Measurements from ENCODE around the gene FAT1. TPM values are rescaled to one million over a fixed set of nuclear protein-coding genes. Genes with fewer than 3 reads are reported as not detected.

FAT1 gene
- total and polyA plus RNA-seq, 2 donors (not counting 3 experiments of a cell fraction or from before 2014, with no cell fraction given) = 9.2 to 9.8 TPM

DNA sequence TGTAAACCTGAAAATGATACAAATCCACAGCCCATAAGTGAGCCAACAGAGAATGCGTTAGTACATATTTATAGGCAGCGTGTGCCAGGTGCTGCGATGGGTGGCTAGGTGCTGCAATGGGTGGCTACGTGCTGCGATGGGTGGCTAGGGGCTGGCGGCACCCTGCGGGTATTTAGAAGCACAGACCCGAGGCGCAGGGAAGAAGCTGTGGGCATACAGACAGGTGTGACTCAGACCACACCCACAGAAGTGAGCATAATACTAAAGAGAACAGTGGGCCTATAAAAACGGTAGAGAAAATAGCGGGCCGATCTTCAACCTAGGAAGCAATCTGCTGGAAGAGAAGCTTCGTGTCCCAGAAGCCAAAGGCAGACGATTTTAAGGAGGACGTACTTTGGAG is 81.1 kb downstream of the FAT1 start:
- H4K20me1 ChIP-seq (replicated peaks; ENCODE audit: control insufficient read depth, extremely low read depth, insufficient read depth, low read length) = no peaks in the 10 kb centered on the region
- H3K4me1 ChIP-seq (ENCODE audit: control insufficient read depth, extremely low read depth, insufficient read depth, low read length) = no peaks in the 10 kb centered on the region
- no peak overlapping the region for H2AFZ ChIP-seq (ENCODE audit: low read depth, low read length)
- H3K27ac ChIP-seq (ENCODE audit: insufficient read depth, low read depth, low read length) = no peak overlapping the region
- no peaks in the 10 kb centered on the region for H3K9me1 ChIP-seq (replicated peaks; ENCODE audit: control insufficient read depth, extremely low read depth, insufficient read depth, low read length)
- H3K9ac ChIP-seq (replicated peaks; ENCODE audit: extremely low read depth, insufficient read depth, low read length) = no peak overlapping the region
- POLR2A ChIA-PET = no interaction called here
- H3K4me3 ChIP-seq (replicated peaks in 1 of 3; ENCODE audit: insufficient read depth in 1 of 3, low read depth in 1 of 3, low read length in 3 of 3) = no peak overlapping the region
- no peaks in the 10 kb centered on the region for H3K9me3 ChIP-seq (replicated peaks; ENCODE audit: control insufficient read depth, insufficient read depth, low read length)
- intact Hi-C loops (cut with micrococcal nuclease) = no loop called here
- TF ChIP-seq FOS (IDR thresholded peaks at IDR 0.05; ENCODE audit: borderline replicate concordance, insufficient read depth, low read length) = no peak
- no peak for TF ChIP-seq MYC (IDR thresholded peaks at IDR 0.05; ENCODE audit: low read depth, low read length)
- no peak for TF ChIP-seq EZH2 (IDR thresholded peaks at IDR 0.05; ENCODE audit: borderline replicate concordance, low read depth, low read length, severe bottlenecking)
- TF ChIP-seq, protein P1, sequence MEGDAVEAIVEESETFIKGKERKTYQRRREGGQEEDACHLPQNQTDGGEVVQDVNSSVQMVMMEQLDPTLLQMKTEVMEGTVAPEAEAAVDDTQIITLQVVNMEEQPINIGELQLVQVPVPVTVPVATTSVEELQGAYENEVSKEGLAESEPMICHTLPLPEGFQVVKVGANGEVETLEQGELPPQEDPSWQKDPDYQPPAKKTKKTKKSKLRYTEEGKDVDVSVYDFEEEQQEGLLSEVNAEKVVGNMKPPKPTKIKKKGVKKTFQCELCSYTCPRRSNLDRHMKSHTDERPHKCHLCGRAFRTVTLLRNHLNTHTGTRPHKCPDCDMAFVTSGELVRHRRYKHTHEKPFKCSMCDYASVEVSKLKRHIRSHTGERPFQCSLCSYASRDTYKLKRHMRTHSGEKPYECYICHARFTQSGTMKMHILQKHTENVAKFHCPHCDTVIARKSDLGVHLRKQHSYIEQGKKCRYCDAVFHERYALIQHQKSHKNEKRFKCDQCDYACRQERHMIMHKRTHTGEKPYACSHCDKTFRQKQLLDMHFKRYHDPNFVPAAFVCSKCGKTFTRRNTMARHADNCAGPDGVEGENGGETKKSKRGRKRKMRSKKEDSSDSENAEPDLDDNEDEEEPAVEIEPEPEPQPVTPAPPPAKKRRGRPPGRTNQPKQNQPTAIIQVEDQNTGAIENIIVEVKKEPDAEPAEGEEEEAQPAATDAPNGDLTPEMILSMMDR (IDR thresholded peaks at IDR 0.05; ENCODE audit: extremely low read depth in 1 of 2, insufficient read depth in 1 of 2, low read depth in 1 of 2, low read length in 2 of 2) = no peak
- TF ChIP-seq GATA2 (IDR thresholded peaks at IDR 0.05; ENCODE audit: insufficient read depth, insufficient read length, low read depth, low read length) = no peak
- TF ChIP-seq JUN (IDR thresholded peaks at IDR 0.05; ENCODE audit: borderline replicate concordance, insufficient read depth, insufficient read length, low read depth) = no peak
- TF ChIP-seq, protein P2, sequence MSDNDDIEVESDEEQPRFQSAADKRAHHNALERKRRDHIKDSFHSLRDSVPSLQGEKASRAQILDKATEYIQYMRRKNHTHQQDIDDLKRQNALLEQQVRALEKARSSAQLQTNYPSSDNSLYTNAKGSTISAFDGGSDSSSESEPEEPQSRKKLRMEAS (IDR thresholded peaks at IDR 0.05; ENCODE audit: insufficient read depth, insufficient read length) = no peak
- DNase-seq (ENCODE audit: low read depth, low spot score) (no peak), FAIRE-seq (no peak)
- CTCF ChIA-PET = no interaction called here
- no peaks in the 10 kb centered on the region for H3K36me3 ChIP-seq (ENCODE audit: control insufficient read depth in 2 of 2, extremely low read depth in 1 of 2, insufficient read depth in 2 of 2, low read length in 2 of 2)
- dilution Hi-C loops (cut with MboI; ENCODE audit: extremely low pct_ligation_motif_present, low sequenced_read_pairs) = no loop called here
- no peaks in the 10 kb centered on the region for H3K27me3 ChIP-seq (ENCODE audit: control insufficient read depth in 2 of 2, insufficient read depth in 2 of 2, low read length in 2 of 2)
- no TSS peak for BruUV-seq (replicated peaks)
- H3K79me2 ChIP-seq (ENCODE audit: control insufficient read depth, insufficient read depth, low read length) = no peaks in the 10 kb centered on the region
- no peak overlapping the region for H3K4me2 ChIP-seq (ENCODE audit: insufficient read depth, low read length)
